Measurements from ENCODE around the gene NCR1. TPM values are rescaled to one million over a fixed set of nuclear protein-coding genes. Genes with fewer than 3 reads are reported as not detected.

The NCR1 gene
- total and polyA plus RNA-seq, 10 of the 15 experiments (the other 5 are each of a cell fraction or from before 2014, with no cell fraction given): 0.06 to 6.9 (median 0.13) TPM; not detected in 7

DNA sequence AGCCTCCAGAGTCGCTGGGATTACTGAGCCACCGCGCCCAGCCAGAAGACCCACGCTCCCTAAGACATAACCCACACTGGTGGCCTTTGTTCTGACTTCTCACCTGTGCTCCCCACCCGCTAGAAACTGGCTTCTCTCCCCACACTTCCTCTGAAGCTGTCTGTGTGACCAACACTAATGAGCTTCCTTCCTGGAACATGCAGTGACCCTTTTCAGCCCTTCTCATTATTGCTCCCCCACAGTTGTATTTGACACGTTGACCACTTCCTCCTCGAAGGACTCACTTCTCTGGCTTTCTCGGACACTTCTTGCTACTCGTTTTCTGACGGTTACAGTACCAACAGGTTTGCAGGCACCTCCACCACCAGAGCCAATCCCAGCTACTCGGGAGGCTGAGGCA is 10.9 kb downstream of the NCR1 start:
- BruUV-seq (replicated peaks): no TSS peak
- SMC1A ChIA-PET (ENCODE audit: uncharacterized antibody, unreplicated experiment): no interaction called here
- DNase-seq (ENCODE audit: low read depth, low spot score) (peak; percentile 51), ATAC-seq (peak; percentile 58), FAIRE-seq (peak; percentile 61)
- POLR2A ChIA-PET: no interaction called here
- Histone ChIP-seq H3K27ac (ENCODE audit: control insufficient read depth, insufficient read depth) (no peak overlapping the region), H2AFZ (ENCODE audit: control insufficient read depth, low read depth, low read length) (no peak overlapping the region), H4K20me1 (ENCODE audit: control insufficient read depth, insufficient read depth) (no peaks in the 10 kb centered on the region), H3K4me3 (no peak overlapping the region), H3K27me3 (replicated peaks in 1 of 2; ENCODE audit: control insufficient read depth in 2 of 2, insufficient read depth in 2 of 2, low read length in 1 of 2) (no peaks in the 10 kb centered on the region), H3K9me3 (replicated peaks; ENCODE audit: control insufficient read depth, insufficient read depth, low read length) (no peaks in the 10 kb centered on the region), H3K4me2 (ENCODE audit: control insufficient read depth, insufficient read depth) (peak overlapping the region; percentile 41; the same call in 1 of the 2 replicates), H3K9ac (ENCODE audit: control insufficient read depth, insufficient read depth, low read length) (no peak overlapping the region), H3K79me2 (ENCODE audit: control insufficient read depth, insufficient read depth, low read length) (no peaks in the 10 kb centered on the region), H3K4me1 (ENCODE audit: control insufficient read depth, insufficient read depth, low read length) (peaks cover 10% of the 10 kb centered on the region), H3K36me3 (ENCODE audit: control insufficient read depth in 2 of 2, insufficient read depth in 2 of 2, low read length in 1 of 2) (no peaks in the 10 kb centered on the region)
- CTCF ChIA-PET: interaction anchor here (1.0 to 1.1 kb wide), 2 partner anchors 262 to 438 kb away, joined by 3 read pairs; no protein-coding TSS in a partner anchor
- WGBS (ENCODE audit: insufficient coverage, insufficient replicate concordance, low lambda C conversion rate, missing lambda C conversion rate): 7% methylated on average over 11 of the region's 11 CpGs
- intact Hi-C loops (cut with micrococcal nuclease; ENCODE audit: unreplicated experiment) (loop anchor here (5.0 to 10.0 kb wide), 2 partner anchors 255 to 442 kb away; partner anchors contain the start of genes CDC42EP5 and LILRB4), in situ Hi-C loops (cut with MboI) (no loop called here)
- RAD21 ChIA-PET (ENCODE audit: unreplicated experiment): interaction anchor here (0.6 kb wide), 1 partner anchor 431 kb away, joined by 3 read pairs; no protein-coding TSS in a partner anchor
- no peak for TF ChIP-seq RBBP5 (conservative IDR thresholded peaks at IDR 0.05)
- no peak for TF ChIP-seq BMI1 (IDR thresholded peaks at IDR 0.05; ENCODE audit: borderline replicate concordance)
- peak; percentile 43 for TF ChIP-seq NR2F1 (conservative IDR thresholded peaks at IDR 0.05)
- TF ChIP-seq, protein P1, sequence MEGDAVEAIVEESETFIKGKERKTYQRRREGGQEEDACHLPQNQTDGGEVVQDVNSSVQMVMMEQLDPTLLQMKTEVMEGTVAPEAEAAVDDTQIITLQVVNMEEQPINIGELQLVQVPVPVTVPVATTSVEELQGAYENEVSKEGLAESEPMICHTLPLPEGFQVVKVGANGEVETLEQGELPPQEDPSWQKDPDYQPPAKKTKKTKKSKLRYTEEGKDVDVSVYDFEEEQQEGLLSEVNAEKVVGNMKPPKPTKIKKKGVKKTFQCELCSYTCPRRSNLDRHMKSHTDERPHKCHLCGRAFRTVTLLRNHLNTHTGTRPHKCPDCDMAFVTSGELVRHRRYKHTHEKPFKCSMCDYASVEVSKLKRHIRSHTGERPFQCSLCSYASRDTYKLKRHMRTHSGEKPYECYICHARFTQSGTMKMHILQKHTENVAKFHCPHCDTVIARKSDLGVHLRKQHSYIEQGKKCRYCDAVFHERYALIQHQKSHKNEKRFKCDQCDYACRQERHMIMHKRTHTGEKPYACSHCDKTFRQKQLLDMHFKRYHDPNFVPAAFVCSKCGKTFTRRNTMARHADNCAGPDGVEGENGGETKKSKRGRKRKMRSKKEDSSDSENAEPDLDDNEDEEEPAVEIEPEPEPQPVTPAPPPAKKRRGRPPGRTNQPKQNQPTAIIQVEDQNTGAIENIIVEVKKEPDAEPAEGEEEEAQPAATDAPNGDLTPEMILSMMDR (IDR thresholded peaks at IDR 0.05 in 2 of 3, conservative IDR thresholded peaks at IDR 0.05 in 1 of 3; ENCODE audit: control insufficient read depth in 2 of 3, extremely low read depth in 1 of 3, insufficient read depth in 1 of 3, low read depth in 3 of 3, low read length in 3 of 3): no peak
- no peak for TF ChIP-seq RAD51 (IDR thresholded peaks at IDR 0.05)
- TF ChIP-seq, protein P2, sequence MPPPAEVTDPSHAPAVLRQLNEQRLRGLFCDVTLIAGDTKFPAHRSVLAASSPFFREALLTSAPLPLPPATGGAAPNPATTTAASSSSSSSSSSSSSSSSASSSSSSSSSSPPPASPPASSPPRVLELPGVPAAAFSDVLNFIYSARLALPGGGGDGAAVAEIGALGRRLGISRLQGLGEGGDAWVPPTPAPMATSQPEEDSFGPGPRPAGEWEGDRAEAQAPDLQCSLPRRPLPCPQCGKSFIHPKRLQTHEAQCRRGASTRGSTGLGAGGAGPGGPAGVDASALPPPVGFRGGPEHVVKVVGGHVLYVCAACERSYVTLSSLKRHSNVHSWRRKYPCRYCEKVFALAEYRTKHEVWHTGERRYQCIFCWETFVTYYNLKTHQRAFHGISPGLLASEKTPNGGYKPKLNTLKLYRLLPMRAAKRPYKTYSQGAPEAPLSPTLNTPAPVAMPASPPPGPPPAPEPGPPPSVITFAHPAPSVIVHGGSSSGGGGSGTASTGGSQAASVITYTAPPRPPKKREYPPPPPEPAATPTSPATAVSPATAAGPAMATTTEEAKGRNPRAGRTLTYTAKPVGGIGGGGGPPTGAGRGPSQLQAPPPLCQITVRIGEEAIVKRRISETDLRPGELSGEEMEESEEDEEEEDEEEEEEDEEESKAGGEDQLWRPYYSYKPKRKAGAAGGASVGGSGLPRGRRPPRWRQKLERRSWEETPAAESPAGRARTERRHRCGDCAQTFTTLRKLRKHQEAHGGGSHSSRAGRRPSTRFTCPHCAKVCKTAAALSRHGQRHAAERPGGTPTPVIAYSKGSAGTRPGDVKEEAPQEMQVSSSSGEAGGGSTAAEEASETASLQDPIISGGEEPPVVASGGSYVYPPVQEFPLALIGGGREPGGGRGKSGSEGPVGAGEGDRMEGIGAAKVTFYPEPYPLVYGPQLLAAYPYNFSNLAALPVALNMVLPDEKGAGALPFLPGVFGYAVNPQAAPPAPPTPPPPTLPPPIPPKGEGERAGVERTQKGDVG (CRISPR knock-in tag; IDR thresholded peaks at IDR 0.05): no peak
- no peak for TF ChIP-seq ETV6 (conservative IDR thresholded peaks at IDR 0.05 in 1 of 2, IDR thresholded peaks at IDR 0.05 in 1 of 2; ENCODE audit: borderline replicate concordance in 1 of 2, low read depth in 1 of 2)
- TF ChIP-seq BCL11A (IDR thresholded peaks at IDR 0.05; ENCODE audit: low read depth, low read length): peak; percentile 49; the same call in 1 of the 2 replicates
- TF ChIP-seq, protein P3, sequence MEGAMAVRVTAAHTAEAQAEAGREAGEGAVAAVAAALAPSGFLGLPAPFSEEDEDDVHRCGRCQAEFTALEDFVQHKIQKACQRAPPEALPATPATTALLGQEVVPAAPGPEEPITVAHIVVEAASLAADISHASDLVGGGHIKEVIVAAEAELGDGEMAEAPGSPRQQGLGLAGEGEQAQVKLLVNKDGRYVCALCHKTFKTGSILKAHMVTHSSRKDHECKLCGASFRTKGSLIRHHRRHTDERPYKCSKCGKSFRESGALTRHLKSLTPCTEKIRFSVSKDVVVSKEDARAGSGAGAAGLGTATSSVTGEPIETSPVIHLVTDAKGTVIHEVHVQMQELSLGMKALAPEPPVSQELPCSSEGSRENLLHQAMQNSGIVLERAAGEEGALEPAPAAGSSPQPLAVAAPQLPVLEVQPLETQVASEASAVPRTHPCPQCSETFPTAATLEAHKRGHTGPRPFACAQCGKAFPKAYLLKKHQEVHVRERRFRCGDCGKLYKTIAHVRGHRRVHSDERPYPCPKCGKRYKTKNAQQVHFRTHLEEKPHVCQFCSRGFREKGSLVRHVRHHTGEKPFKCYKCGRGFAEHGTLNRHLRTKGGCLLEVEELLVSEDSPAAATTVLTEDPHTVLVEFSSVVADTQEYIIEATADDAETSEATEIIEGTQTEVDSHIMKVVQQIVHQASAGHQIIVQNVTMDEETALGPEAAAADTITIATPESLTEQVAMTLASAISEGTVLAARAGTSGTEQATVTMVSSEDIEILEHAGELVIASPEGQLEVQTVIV (IDR thresholded peaks at IDR 0.05; ENCODE audit: borderline replicate concordance, partially characterized antibody): no peak
- no peak for TF ChIP-seq CHD4 (IDR thresholded peaks at IDR 0.05)
- TF ChIP-seq, protein P4, sequence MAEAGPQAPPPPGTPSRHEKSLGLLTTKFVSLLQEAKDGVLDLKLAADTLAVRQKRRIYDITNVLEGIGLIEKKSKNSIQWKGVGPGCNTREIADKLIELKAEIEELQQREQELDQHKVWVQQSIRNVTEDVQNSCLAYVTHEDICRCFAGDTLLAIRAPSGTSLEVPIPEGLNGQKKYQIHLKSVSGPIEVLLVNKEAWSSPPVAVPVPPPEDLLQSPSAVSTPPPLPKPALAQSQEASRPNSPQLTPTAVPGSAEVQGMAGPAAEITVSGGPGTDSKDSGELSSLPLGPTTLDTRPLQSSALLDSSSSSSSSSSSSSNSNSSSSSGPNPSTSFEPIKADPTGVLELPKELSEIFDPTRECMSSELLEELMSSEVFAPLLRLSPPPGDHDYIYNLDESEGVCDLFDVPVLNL (IDR thresholded peaks at IDR 0.05; ENCODE audit: low read depth, low read length): no peak
- TF ChIP-seq POLR2AphosphoS2 (IDR thresholded peaks at IDR 0.05; ENCODE audit: low read depth, low read length): no peak
- TF ChIP-seq, protein P5, sequence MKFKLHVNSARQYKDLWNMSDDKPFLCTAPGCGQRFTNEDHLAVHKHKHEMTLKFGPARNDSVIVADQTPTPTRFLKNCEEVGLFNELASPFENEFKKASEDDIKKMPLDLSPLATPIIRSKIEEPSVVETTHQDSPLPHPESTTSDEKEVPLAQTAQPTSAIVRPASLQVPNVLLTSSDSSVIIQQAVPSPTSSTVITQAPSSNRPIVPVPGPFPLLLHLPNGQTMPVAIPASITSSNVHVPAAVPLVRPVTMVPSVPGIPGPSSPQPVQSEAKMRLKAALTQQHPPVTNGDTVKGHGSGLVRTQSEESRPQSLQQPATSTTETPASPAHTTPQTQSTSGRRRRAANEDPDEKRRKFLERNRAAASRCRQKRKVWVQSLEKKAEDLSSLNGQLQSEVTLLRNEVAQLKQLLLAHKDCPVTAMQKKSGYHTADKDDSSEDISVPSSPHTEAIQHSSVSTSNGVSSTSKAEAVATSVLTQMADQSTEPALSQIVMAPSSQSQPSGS (IDR thresholded peaks at IDR 0.05; ENCODE audit: low read length): no peak
